Stimulated activated CD4-positive, alpha-beta T cell treated with anti-CD3 and anti-CD28 coated beads, Interleukin-15, amount 100 ng/mL, for 48 hours (primary cell): ENCODE results near the gene MYMK.

Experiments
- DNase-seq, 2 donors: peaks; one replicate each; pipeline ENCODE4 v3.0.0-alpha.2; 2020; ENCODE audit warnings: low read depth in 2 of 2

MYMK gene

GRCh38 chr9:133505186-133505830 lies 19.5 kb downstream of the MYMK start:
- no peak for DNase-seq

- no peak for DNase-seq
Measured at GRCh38 chr9:133502112-133502511, 22.6 kb downstream of the MYMK start.

GRCh38 chr9:133499892-133500270 lies 24.9 kb downstream of the MYMK start:
- no peak for DNase-seq

GRCh38 chr9:133499132-133499891 lies 25.4 kb downstream of the MYMK start:
- no peak for DNase-seq

GRCh38 chr9:133496861-133497842 lies 27.6 kb downstream of the MYMK start:
- DNase-seq = no peak

GRCh38 chr9:133495327-133496293 lies 29.1 kb downstream of the MYMK start:
- DNase-seq = no peak

GRCh38 chr9:133494636-133495326 lies 30.0 kb downstream of the MYMK start:
- DNase-seq = no peak

GRCh38 chr9:133493845-133494540 lies 30.8 kb downstream of the MYMK start:
- DNase-seq = no peak

- no peak for DNase-seq
Measured at GRCh38 chr9:133493428-133493827, 31.3 kb downstream of the MYMK start.

- no peak for DNase-seq
Measured at GRCh38 chr9:133492061-133493021, 32.4 kb downstream of the MYMK start.

- no peak for DNase-seq
Measured at GRCh38 chr9:133491656-133491925, 33.2 kb downstream of the MYMK start.

- DNase-seq = no peak
Measured at GRCh38 chr9:133490865-133491655, 33.7 kb downstream of the MYMK start.

- no peak for DNase-seq
Measured at GRCh38 chr9:133490201-133490681, 34.5 kb downstream of the MYMK start.

- DNase-seq = no peak
Measured at GRCh38 chr9:133489253-133490190, 35.2 kb downstream of the MYMK start.

GRCh38 chr9:133488686-133489252 lies 36.0 kb downstream of the MYMK start:
- no peak for DNase-seq

GRCh38 chr9:133487331-133487725 lies 37.4 kb downstream of the MYMK start:
- DNase-seq = no peak
